ENCODE data around the gene PYGB.

DNA sequence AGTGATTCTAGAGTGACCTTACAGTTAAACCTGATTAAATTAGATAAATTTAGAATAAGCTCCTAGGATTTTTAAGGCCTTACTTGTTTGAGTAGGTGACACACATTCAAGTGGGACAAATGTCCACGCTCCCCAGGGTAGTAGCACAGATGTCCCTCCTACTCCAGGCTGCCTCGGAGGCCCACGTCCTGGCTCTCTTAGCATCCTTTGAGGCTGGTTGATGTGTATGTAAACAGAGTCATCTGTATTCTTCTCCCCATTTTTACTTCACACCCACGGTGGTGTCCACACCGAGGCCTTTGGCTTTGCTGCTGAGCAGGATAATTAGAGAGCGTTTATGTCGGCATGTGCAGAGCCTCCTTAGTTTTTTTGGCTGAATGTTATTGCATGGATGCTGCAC lies 36.6 kb upstream of the PYGB start:
- TF ChIP-seq, protein P1, sequence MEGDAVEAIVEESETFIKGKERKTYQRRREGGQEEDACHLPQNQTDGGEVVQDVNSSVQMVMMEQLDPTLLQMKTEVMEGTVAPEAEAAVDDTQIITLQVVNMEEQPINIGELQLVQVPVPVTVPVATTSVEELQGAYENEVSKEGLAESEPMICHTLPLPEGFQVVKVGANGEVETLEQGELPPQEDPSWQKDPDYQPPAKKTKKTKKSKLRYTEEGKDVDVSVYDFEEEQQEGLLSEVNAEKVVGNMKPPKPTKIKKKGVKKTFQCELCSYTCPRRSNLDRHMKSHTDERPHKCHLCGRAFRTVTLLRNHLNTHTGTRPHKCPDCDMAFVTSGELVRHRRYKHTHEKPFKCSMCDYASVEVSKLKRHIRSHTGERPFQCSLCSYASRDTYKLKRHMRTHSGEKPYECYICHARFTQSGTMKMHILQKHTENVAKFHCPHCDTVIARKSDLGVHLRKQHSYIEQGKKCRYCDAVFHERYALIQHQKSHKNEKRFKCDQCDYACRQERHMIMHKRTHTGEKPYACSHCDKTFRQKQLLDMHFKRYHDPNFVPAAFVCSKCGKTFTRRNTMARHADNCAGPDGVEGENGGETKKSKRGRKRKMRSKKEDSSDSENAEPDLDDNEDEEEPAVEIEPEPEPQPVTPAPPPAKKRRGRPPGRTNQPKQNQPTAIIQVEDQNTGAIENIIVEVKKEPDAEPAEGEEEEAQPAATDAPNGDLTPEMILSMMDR (IDR thresholded peaks at IDR 0.05): no peak
- no peak for TF ChIP-seq ZFX (IDR thresholded peaks at IDR 0.05; ENCODE audit: borderline replicate concordance)

Data from 22Rv1 (cell line).